HEK293 (cell line): ENCODE results near the gene CDKAL1.

Source experiments
- CTCF ChIA-PET: fragments of 350-600 bp; formaldehyde crosslinking; extraction: SDS; loops from one replicate; lab custom pipeline; 2021; ENCODE audit warnings: antibody characterized with exemption; lab: Yijun Ruan, JAX
- POLR2A ChIA-PET: fragments of 300-600 bp; formaldehyde crosslinking; extraction: SDS; loops from one replicate; lab custom pipeline; 2020; ENCODE audit warnings: antibody characterized with exemption, inconsistent platforms; lab: Yijun Ruan, JAX
- H3K27ac ChIP-seq: fragments of 200-500 bp; sonication (Bioruptor generic); 2 replicates; pipeline ENCODE4 v1.5.1; 2014; ENCODE audit warnings: low read depth, low read length, control low read depth, inconsistent platforms; ENCODE audit errors: extremely low read depth
- H3K36me3 ChIP-seq, 2 experiments: fragments of 200-500 bp in 1 of 2; sonication (Bioruptor generic) in 1 of 2; 1 replicate in 1 of 2; 2 replicates in 1 of 2; pipeline ENCODE4 v1.5.1; 2014 to 2017; ENCODE audit warnings: inconsistent platforms in 2 of 2, low read length in 2 of 2; ENCODE audit not compliant: control insufficient read depth in 2 of 2, insufficient read depth in 1 of 2
- H3K4me1 ChIP-seq: fragments of 200-500 bp; sonication (Bioruptor generic); 2 replicates; pipeline ENCODE4 v1.5.1; 2014; ENCODE audit warnings: mild to moderate bottlenecking, low read length, inconsistent platforms; ENCODE audit not compliant: control insufficient read depth, insufficient read depth
- H3K4me3 ChIP-seq: 2 replicates; pipeline ENCODE4 v1.5.1; 2011; ENCODE audit warnings: low read depth, mild to moderate bottlenecking, control low read depth, low read length, moderate library complexity
- H3K9me3 ChIP-seq: fragments of 200-500 bp; sonication (Bioruptor generic); 2 replicates; pipeline ENCODE4 v1.5.1; 2014; ENCODE audit warnings: low read depth, low read length, inconsistent platforms; ENCODE audit not compliant: control insufficient read depth, insufficient read depth
- BCL11A ChIP-seq: fragments of 450-650 bp; formaldehyde crosslinking; IDR thresholded peaks from 2 replicates; pipeline ENCODE4 v1.5.1; 2016; ENCODE audit warnings: low read depth, missing biosample characterization, missing genetic modification characterization
- FEZF1 ChIP-seq: fragments of 450-650 bp; formaldehyde crosslinking; IDR thresholded peaks from 2 replicates; pipeline ENCODE4 v1.5.1; 2016; ENCODE audit warnings: missing biosample characterization, missing genetic modification characterization
- HOXD13 ChIP-seq: sonication (generic); formaldehyde crosslinking; IDR thresholded peaks from 2 replicates; pipeline ENCODE4 v1.8.0; 2022; ENCODE audit warnings: missing genetic modification reagents, borderline replicate concordance
- PRDM10 ChIP-seq: fragments of 450-650 bp; formaldehyde crosslinking; IDR thresholded peaks from 2 replicates; pipeline ENCODE4 v1.5.1; 2016; ENCODE audit warnings: missing biosample characterization, missing genetic modification characterization
- TRIM28 ChIP-seq: IDR thresholded peaks from 2 replicates; pipeline ENCODE4 v1.6.1; 2011; ENCODE audit warnings: low read length, control low read depth, borderline replicate concordance
- YY1 ChIP-seq: fragments of 450-650 bp; formaldehyde crosslinking; IDR thresholded peaks from 2 replicates; pipeline ENCODE4 v1.5.1; 2018; ENCODE audit warnings: missing biosample characterization, missing genetic modification characterization
- ZBTB49 ChIP-seq: fragments of 450-650 bp; formaldehyde crosslinking; IDR thresholded peaks from 2 replicates; pipeline ENCODE4 v1.5.1; 2016; ENCODE audit warnings: missing biosample characterization, missing genetic modification characterization, low read depth
- ZNF133 ChIP-seq: fragments of 450-650 bp; formaldehyde crosslinking; IDR thresholded peaks from 2 replicates; pipeline ENCODE4 v1.5.1; 2016; ENCODE audit warnings: missing biosample characterization, missing genetic modification characterization
- ZNF513 ChIP-seq: fragments of 450-650 bp; IDR thresholded peaks from 2 replicates; pipeline ENCODE4 v1.5.1; 2018; ENCODE audit warnings: missing biosample characterization, missing genetic modification characterization
- ZNF529 ChIP-seq: fragments of 450-650 bp; formaldehyde crosslinking; IDR thresholded peaks from 2 replicates; pipeline ENCODE4 v1.5.1; 2017; ENCODE audit warnings: missing genetic modification characterization, missing biosample characterization; ENCODE audit not compliant: insufficient replicate concordance
- ZNF639 ChIP-seq: fragments of 450-650 bp; formaldehyde crosslinking; IDR thresholded peaks from 2 replicates; pipeline ENCODE4 v1.5.1; 2016; ENCODE audit warnings: missing biosample characterization, missing genetic modification characterization
- ZSCAN18 ChIP-seq: fragments of 450-650 bp; formaldehyde crosslinking; IDR thresholded peaks from 2 replicates; pipeline ENCODE4 v1.5.1; 2016; ENCODE audit warnings: missing biosample characterization, missing genetic modification characterization
- ZSCAN4 ChIP-seq: fragments of 450-650 bp; formaldehyde crosslinking; IDR thresholded peaks from 2 replicates; pipeline ENCODE4 v1.5.1; 2017; ENCODE audit warnings: missing biosample characterization, missing genetic modification characterization

CDKAL1 gene

GRCh38 chr6:20746024-20746423 is 211.8 kb downstream of the CDKAL1 start:
- TF ChIP-seq ZNF639 (tag by site-specific recombination) (no peak), TRIM28 (no peak), ZSCAN4 (tag by site-specific recombination) (no peak), ZNF529 (tag by site-specific recombination) (no peak), FEZF1 (tag by site-specific recombination) (no peak), BCL11A (tag by site-specific recombination) (no peak), ZNF513 (tag by site-specific recombination) (no peak), ZNF133 (tag by site-specific recombination) (no peak), ZSCAN18 (tag by site-specific recombination) (no peak), YY1 (tag by site-specific recombination) (no peak), PRDM10 (tag by site-specific recombination) (no peak), ZBTB49 (no peak), HOXD13 (CRISPR knock-in tag) (no peak)
- Histone ChIP-seq H3K9me3 (no peaks in the 10 kb centered on the region), H3K4me3 (no peak overlapping the region), H3K27ac (no peak overlapping the region), H3K4me1 (peaks cover 4% of the 10 kb centered on the region; the same call in 1 of the 2 replicates), H3K36me3 (no peaks in the 10 kb centered on the region)
- CTCF ChIA-PET: interaction anchor here (1.4 kb wide), 1 partner anchor 9 kb away, joined by 3 read pairs; no protein-coding TSS in a partner anchor
- POLR2A ChIA-PET: no interaction called here
